ENCODE measurements around the gene LMAN2.

Gene LMAN2, protein sequence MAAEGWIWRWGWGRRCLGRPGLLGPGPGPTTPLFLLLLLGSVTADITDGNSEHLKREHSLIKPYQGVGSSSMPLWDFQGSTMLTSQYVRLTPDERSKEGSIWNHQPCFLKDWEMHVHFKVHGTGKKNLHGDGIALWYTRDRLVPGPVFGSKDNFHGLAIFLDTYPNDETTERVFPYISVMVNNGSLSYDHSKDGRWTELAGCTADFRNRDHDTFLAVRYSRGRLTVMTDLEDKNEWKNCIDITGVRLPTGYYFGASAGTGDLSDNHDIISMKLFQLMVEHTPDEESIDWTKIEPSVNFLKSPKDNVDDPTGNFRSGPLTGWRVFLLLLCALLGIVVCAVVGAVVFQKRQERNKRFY

DNA sequence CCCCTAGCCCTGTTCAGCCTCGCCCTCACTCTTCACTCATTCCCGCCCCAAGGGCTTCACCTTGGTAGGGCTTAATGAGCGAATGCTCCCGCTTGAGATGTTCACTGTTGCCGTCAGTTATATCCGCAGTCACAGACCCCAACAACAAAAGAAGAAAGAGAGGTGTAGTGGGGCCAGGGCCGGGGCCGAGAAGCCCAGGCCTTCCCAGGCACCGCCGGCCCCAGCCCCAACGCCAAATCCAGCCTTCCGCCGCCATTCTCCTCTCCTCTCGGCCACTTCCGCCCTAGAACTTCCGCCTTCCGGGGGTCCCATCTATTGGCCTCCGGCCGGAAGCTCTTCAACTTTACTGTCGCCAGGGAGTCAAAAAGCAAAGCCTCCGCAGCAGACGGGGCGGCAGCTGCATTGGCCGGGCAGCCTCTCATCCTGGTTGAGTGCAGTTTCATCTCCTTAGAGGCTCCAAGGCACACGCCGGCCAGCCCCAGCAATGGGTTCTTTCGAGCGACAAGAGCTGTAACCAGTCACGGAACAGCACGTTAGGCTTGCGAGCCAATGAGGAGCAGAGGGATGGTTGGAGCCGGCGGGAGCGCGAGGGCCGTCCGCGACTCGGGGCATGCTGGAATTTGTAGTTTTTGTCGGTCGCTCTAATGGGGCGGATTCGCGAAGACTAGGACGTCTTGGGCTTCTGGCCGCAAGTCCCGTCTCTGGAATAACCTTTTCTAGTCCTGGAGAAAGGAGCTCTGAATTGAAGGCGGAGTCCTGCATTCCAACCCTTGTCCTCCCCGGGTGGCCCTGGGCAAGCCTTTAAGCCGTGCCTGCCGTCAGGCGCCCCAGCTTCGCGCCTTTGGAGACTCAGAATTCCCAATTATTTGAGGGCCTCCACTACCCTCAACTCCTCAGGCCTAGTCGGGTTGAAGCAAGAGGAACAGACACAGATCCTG, at the start of gene LMAN2:
LMAN2 (minus strand) TSS at position 277 of the 938 bp plus-strand sequence; CDS start at position 256, 21 bp downstream.
- peak; percentile 72 to 75 (median 74) for DNase-seq (ENCODE audit: low read depth in 3 of 3, low spot score in 1 of 3)

DNA sequence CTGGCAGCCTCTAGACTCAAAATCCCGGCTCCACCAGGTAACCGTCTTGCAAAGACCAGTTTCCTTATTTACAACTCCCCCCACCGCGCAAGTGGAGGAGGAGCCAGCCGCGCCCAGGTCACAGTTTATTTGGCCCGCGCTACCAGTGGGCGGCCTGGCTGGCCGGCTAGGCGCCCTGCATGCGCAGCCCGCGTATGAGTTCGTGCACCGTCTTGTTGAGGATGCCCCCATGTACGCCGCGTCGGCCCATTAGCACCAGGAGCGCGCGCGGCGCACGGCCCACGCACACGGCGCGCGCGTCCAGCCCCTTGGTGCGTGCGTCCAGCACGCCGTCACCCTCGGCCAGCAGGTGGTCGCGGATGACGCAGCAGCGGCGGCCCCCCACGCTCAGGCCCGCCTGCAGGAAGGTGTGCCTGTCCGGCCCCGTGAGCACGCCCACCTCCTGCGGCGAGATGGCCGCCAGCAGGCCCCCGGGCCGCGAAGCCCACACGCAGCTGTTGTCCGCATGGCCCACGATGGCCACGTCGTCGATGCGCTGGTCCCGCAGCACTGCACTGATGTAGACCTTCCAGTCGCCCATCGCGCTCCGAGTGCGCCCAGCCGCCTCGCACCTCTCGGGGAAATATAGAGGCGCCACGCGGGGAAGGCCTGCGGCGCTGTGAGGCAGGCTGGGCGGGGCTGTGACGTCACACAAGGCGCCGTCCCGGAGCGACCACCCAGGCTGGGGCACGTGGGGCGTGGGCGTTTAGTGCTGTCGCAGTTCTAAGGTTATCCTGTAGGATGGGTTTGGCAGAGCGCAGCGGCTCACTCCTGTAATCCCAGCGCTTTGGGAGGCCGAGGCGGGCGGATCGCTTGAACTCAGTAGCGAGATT, 48.8 kb upstream of the LMAN2 start, which contains the start of gene PFN3:
PFN3 (minus strand) TSS at position 665 of the 872 bp plus-strand sequence; CDS start at position 580, 85 bp downstream.
- no peak for DNase-seq (ENCODE audit: low read depth in 3 of 3, low spot score in 1 of 3)

DNA sequence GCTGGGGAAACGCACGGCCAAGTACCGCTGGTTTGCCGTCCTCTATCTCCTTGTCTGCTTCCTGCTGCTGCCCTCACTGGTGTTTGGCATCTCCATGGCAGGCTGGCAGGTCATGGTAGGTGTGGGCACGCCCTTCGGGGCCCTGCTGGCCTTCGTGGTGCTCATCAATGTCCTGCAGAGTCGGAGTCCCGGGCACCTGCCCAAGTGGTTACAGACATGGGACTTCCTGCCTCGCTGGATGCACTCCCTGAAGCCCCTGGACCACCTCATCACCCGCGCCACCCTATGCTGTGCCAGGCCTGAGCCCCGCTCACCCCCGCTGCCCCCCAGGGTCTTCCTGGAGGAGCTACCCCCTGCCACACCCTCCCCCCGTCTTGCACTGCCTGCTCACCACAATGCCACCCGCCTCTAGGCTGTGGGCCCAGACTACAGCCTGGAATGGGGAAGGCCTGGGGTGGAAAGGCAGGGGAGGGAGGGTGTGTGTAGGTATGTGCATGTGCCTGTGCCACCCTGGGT, 46.5 kb upstream of the LMAN2 start:
- DNase-seq (ENCODE audit: low read depth in 3 of 3, low spot score in 1 of 3) = no peak

DNA sequence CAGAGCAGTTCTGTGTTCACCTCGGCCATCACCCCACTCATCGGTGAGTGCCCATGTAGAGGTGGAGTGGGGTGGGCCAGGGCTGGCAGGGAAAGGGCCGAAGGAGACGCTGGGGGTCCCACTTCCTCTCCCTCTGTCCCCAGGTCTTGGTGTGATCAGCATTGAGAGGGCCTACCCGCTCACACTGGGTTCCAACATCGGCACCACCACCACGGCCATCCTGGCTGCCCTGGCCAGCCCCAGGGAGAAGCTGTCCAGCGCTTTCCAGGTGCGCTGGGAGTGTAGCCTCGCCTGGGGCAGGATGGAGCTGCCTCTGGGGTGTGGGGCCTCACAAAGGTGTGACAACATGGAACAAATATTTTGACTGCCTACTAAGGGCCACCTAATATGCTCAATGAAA, 45.3 kb upstream of the LMAN2 start:
- no peak for DNase-seq (ENCODE audit: low read depth in 3 of 3, low spot score in 1 of 3)

DNA sequence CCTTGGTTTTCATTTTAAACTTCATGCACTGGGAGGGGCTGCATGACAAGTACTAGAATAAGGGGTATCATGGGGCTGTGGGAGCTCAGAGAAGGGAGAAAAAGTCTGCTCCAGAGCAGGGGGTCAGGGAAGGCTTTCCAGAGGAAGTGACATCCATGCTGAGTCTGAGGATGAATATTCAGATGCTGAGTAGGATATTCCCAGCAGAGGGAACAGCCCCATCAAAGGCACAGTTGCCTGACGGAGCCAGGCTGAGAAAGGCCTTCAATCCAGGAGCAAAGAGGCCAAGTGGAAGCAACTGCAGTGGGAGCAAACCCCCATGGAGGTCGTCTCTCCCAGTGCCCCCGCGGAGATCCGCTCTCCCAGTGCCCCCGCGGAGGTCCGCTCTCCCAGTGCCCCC, 44.6 kb upstream of the LMAN2 start:
- DNase-seq (ENCODE audit: low read depth in 3 of 3, low spot score in 1 of 3) = no peak

DNA sequence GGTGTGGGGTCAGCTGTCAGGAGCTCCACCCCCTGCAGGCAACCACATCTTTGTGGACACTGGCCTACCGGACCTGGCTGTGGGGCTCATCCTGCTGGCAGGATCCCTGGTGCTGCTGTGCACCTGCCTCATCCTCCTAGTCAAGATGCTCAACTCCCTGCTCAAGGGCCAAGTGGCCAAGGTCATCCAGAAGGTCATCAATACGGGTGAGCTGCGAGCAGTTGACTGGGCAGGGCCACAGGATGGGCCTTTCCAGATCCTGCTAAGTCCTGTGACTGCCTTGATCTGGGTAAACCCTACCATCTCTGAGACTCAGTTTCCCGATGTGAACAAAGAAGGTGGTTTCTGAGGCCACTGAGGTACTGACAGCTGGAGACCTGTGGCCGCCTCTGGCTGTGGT, 42.5 kb upstream of the LMAN2 start:
- no peak for DNase-seq (ENCODE audit: low read depth in 3 of 3, low spot score in 1 of 3)

DNA sequence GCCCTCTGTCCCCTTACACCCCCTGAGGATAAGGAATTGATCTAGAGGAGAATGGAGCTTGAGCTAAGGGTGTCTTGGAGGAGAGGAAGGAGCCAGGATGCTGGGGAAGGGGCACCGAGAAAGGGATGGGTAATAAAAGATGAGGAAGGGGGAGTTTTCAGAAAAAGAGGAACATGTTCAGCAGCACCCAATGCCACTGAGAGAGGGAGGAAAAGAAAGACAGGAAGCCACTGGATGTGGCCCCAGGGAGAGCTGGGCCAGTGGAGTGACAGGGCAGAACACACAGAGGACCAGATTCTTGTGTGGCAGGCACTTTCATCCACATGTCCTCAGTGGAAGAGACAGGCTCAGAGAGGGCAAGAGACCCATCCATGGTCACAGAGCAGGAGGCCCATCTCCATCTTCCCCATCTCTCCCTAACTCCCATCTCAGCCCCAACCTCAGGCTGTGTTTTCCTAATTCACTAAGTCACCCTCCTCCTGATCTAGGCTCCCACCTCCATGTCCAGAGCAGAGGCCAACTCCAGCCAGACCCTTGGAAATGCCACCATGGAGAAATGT, 41.8 kb upstream of the LMAN2 start:
- no peak for DNase-seq (ENCODE audit: low read depth in 3 of 3, low spot score in 1 of 3)

DNA sequence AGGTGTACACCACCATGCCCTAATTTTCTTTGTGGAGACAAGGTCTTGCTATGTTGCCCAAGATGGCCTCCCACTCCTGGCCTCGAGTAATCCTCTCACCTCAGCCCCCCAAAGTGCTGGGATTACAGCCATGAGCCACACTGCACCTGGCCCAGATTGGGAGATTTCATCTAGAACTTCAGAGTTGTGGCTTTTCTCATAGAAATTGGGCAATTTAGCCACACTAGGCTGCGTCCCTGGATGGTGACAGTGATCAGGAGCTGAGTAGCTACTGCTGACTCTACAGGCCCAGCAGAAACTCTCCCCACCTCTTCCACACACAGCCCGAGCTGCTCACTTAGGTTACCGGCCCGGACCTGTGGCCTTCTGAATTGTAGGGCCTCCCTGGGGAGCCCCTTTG, 41.3 kb upstream of the LMAN2 start:
- DNase-seq (ENCODE audit: low read depth in 3 of 3, low spot score in 1 of 3) = no peak

DNA sequence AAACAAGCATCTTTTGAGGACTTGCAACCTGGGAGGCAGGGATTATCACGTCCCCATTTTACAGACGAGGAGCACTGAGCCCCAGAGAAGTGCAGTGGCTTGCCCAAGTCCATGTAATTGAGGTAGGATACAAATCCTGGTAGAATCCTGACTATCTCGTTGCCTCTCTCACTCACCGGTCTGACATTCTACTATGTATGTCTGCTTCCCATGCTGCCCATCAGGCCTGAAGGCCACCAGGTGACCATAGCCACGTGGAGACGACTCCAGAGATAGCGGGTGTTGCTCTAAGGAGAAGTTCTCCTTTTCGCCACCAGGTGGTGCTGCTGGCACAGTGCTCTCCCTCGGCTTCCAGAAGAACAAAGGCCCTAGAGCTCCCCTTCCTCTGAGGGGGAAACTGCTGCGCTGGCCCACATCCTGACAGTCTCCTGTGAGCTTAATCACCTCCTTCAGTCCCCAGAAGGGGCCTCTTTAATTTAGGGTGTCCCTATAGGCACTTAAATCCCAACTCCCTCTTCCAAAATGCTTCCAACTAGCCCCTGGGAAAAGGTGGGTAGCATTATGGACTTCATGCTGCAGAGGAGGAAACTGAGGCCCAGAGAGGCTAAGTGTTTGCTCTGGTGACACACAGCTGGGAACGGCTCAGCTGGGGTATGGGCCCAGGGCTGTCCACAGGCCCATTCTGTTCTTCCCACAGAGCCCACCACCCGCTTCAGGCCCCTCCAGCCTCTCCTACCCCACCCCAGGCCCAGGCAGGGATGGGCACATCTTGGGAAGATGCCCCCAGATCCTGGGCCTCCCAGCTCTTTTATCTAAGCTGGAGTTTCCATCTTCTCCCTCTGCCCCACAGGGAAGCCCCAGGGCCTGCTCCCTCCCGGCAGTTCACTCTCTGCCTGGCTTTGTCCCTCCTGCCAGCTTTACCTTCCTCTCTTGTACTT, 39.2 kb upstream of the LMAN2 start:
- peak; percentile 68 to 78 (median 74) for DNase-seq (ENCODE audit: low read depth in 3 of 3, low spot score in 1 of 3)

DNA sequence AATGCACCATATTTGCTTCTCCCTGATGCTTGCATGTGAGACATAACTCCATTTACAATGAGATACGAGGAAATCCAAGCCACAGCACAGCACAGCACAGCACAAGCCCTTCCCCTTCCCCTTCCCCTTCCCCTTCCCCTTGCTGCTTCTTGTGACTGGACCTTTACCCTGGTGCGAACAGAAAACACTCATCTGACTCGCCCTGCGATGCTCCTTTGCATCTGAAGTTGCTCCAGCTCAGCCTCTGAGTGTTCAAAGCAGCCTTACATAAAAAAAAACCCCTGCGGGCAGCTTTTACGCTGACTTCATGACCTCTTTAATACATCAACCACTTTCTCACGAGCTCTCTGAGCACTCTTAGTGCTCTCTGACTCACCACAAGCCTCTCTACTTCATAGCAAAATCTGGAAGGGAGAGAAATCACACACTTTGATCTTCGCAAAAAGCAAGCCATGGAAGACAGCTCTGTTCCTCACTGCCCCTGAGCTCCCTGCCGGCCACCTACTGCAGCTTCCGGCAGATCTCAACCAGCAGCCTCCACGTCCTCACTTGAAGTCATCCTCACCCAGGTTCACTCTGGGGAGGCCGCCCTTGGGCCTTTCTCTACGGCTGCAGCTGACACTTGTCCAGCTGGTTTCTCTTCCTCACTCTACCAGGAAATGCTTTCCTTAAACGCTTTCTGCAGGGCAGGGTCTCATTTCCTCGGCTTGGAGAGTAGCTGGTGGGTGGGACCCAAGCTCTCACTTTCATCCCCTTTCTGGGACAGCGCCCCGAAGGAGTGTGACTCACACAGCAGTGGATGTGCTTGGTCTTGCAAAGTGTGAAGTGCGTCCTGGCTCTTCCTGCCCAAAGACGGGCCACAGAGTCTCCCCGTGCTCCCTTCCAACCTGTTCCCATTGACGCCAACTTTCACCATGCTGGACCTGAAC, 38.0 kb upstream of the LMAN2 start:
- peak in 1 of 3 donors; percentile 27 for DNase-seq (ENCODE audit: low read depth in 3 of 3, low spot score in 1 of 3)

DNA sequence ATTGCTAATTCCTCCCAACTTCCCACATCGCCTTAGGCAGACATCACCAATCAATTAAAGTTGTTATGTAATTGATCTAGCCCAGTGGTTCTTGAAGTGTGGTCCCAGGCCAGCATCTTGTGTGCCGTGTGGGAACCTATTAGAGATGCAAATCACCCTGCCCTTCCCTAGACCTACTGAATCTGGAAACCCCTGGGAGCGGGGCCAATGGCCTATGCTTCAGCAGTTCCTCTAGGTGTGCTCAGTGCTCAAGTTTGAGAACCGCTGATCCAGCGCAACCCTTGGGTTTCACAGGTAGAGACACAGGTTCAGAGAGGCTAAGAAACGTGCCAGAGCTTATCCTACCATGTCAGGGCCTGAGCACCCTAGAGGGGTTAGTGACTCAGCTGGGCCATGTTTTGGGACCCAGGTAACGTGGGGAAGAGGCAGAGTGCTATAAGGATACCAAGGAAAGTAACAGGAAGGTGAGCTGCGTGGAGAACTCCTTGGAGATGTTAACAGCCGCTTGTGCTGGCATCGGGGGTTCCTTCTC, 37.1 kb upstream of the LMAN2 start:
- DNase-seq (ENCODE audit: low read depth in 3 of 3, low spot score in 1 of 3) = no peak

DNA sequence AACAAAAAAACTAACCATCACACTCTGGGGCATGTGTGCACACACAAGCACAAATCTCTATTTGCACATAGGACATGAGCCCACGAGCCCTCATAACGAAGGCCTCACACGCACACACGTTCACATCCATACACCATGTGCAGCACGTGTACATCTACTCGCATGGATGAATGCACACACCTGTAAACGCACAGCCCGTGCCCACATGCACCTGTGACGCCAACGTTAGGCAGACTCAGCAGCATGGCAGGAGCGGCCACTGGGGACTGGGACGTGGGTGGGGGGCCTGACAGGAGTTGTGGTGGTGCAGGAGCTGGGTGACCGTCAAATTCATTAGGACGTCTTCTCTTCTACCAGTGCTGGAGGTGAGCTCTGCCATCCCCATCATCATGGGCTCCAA, 35.9 kb upstream of the LMAN2 start:
- DNase-seq (ENCODE audit: low read depth in 3 of 3, low spot score in 1 of 3) = no peak

DNA sequence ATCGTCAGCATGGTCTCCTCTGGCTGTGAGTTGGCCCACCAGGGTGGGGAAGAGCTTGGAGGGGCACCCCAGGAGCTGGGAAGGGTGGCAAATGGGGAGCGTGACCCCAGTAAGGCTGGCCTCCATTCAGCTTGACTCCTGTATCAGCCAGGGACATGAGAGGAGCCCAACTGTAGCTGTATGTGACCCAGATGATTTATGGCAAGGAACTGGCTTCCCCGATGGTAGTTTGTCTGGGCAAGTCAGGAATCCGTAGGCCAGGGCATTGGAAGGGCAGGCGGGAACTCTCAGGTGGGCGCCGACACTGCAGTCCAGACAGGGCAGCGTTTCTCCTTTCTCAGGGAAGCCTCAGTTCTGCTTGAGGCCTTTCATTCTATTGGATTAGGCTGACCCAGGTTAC, 35.1 kb upstream of the LMAN2 start:
- no peak for DNase-seq (ENCODE audit: low read depth in 3 of 3, low spot score in 1 of 3)

DNA sequence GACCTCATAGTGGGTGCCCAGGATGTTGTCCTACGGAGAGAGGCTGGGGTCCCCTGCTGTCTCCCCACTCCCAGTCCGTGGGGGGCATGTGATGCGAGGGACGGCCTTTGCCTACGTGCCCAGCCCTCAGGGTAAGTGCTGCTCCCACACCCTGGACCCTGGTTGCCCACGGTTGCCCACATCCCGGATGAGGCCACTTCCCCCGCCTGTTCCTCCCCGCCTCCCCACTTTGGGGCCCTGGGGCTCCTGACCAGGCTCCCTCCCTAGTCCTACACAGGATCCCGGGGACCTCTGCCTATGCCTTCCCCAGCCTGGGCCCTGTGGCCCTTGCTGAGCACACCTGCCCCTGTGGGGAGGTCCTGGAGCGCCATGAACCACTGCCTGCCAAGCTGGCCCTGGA, 34.3 kb upstream of the LMAN2 start:
- no peak for DNase-seq (ENCODE audit: low read depth in 3 of 3, low spot score in 1 of 3)

DNA sequence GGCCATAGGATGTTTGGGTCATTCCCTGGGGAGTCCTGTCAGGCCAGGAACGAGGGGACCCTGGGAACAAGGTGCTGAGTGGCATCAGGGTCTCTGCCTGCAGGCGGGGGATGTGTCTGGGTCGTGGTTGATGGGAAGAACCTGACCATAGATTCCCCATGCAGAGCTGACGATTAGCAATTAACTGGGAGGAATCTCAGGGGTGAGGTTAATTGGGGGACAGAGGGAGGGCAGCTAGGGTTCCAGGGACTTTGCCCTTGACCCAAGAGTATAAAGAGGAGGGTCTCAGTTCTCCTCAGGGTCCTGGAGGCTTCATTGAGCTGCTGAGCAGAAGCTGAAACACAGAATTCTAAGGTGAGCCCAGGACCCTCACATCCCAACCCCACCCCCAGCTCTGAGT, 32.7 kb upstream of the LMAN2 start, which contains the start of gene SLC34A1:
SLC34A1 (plus strand) TSS at position 301 of the 400 bp plus-strand sequence. CDS start 1,308 bp downstream, outside the sequence.
- no peak for DNase-seq (ENCODE audit: low read depth in 3 of 3, low spot score in 1 of 3)

DNA sequence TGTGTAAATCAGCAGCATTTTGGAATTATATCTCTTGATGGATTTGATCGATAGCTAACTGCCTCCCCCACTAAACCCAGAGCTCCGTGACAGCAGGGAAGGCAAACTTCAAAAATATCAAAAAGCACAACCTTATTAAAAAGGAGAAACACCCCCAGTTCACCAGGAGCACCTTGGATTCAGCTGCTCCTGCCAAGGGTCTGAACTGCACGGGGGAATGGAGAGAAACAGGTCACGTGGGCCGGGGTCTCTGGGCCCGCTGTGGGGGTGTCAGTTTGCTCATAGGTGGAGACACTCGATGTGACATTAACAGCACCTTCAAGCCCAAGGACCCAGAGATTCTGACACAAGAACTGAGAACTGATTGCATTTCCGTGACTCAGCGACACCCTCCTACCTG, 31.7 kb upstream of the LMAN2 start:
- no peak for DNase-seq (ENCODE audit: low read depth in 3 of 3, low spot score in 1 of 3)

DNA sequence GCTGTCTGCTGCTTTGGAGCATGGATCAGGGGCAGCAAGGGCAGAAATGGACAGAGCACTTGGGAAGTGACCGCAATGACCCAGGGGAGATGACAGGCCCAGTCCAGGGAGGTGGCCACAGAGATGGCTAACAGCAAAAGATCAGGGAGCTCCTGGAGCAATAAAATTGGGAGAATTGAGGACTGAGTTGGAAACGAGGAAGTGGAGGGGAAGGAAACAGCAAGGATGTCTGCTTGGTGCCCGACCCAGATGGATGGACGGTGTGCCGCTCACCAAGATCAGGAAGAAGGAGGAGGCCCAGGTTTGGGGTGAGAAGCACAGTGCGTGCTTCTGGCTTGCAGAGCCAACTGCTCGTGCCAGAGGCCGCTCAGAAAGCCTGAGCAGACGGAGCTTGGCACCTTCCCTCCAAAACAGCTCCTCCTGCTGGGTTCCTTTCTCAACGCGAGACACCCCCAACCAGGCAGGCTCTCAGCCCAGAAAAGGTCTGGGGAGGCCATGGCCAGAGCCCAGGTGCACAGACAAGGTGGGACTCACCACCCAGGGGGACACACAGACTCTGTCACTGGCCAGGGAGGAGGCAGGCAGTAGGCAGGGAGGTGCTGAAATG, 31.1 kb upstream of the LMAN2 start:
- no peak for DNase-seq (ENCODE audit: low read depth in 3 of 3, low spot score in 1 of 3)

DNA sequence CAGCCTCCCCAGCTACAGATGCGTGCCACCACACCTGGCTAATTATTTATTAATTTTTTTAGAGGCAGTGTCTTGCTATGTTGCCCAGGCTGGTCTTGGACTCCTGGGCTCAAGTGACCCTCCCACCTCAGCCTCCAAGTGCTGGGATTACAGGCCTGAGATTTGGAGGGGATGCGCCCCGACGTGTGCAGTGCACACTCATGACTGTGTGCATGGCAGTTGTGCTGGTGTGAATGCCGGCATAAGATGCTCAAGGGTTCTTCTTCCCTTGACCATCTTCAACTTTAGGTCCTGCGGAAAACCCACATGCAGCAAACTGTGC, 29.3 kb upstream of the LMAN2 start:
- no peak for DNase-seq (ENCODE audit: low read depth in 3 of 3, low spot score in 1 of 3)

All from stimulated activated CD4-positive, alpha-beta T cell treated with anti-CD3 and anti-CD28 coated beads, TNF-alpha, amount 100 ng/mL, for 1 hour (primary cell).